CD14-positive monocyte (primary cell): ENCODE data around the gene PSMB10. TPM values are rescaled to one million over a fixed set of nuclear protein-coding genes. Genes with fewer than 3 reads are reported as not detected.

Source experiments
- DNase-seq, 3 donors: peaks; one replicate each; pipeline ENCODE4 v3.0.0-alpha.2; 2011 to 2022
- H2AFZ ChIP-seq: 2 replicates; pipeline ENCODE4 v1.6.0; 2012; ENCODE audit warnings: mild to moderate bottlenecking, low read depth, low read length, inconsistent platforms; ENCODE audit not compliant: insufficient read depth, poor library complexity, severe bottlenecking
- H3K27ac ChIP-seq, 2 donors: 1 replicate in 1 of 2; 2 replicates in 1 of 2; pipeline ENCODE4 v1.5.1; 2012 to 2013; ENCODE audit warnings: low read length in 2 of 2, control low read depth in 1 of 2, inconsistent platforms in 1 of 2, low read depth in 1 of 2, mild to moderate bottlenecking in 1 of 2
- H3K27me3 ChIP-seq, 2 donors: one replicate each; pipeline versions ENCODE4 v1.6.0 to v1.6.1; 2011 to 2013; ENCODE audit warnings: low read length in 2 of 2; ENCODE audit not compliant: control insufficient read depth in 2 of 2, insufficient read depth in 2 of 2
- H3K36me3 ChIP-seq, 2 donors: replicated peaks in 1 of 2; 1 replicate in 1 of 2; 2 replicates in 1 of 2; pipeline versions ENCODE4 v1.5.1 to v1.6.1; 2012 to 2013; ENCODE audit warnings: low read length in 2 of 2, control low read depth in 1 of 2, inconsistent platforms in 1 of 2, mild to moderate bottlenecking in 1 of 2; ENCODE audit not compliant: insufficient read depth in 2 of 2, control insufficient read depth in 1 of 2
- H3K4me1 ChIP-seq, 2 donors: 1 replicate in 1 of 2; 2 replicates in 1 of 2; pipeline versions ENCODE4 v1.5.1 to v1.6.1; 2012 to 2013; ENCODE audit warnings: low read length in 2 of 2, control low read depth in 1 of 2, inconsistent platforms in 1 of 2, mild to moderate bottlenecking in 1 of 2, moderate library complexity in 1 of 2; ENCODE audit not compliant: insufficient read depth in 2 of 2, control insufficient read depth in 1 of 2
- H3K4me2 ChIP-seq: replicated peaks from 2 replicates; pipeline ENCODE3; 2012; ENCODE audit warnings: low read length, moderate library complexity, mild to moderate bottlenecking; ENCODE audit not compliant: poor library complexity, severe bottlenecking; ENCODE audit errors: extremely low read depth
- H3K4me3 ChIP-seq, 3 experiments: fragments of 200-600 bp in 1 of 3; sonication (generic) in 1 of 3; replicated peaks in 1 of 3; 1 replicate in 2 of 3; 2 replicates in 1 of 3; pipeline ENCODE4 v1.5.1; 2011 to 2013; ENCODE audit warnings: low read length in 3 of 3, mild to moderate bottlenecking in 3 of 3, control low read depth in 2 of 3, low read depth in 2 of 3, inconsistent platforms in 1 of 3, moderate library complexity in 1 of 3
- H3K79me2 ChIP-seq: 2 replicates; pipeline ENCODE4 v1.6.0; 2012; ENCODE audit warnings: mild to moderate bottlenecking, control low read depth, inconsistent platforms, low read length, moderate library complexity; ENCODE audit not compliant: insufficient read depth
- H3K9ac ChIP-seq: 2 replicates; pipeline ENCODE4 v1.6.0; 2017; ENCODE audit warnings: low read length, mild to moderate bottlenecking; ENCODE audit not compliant: insufficient read depth, poor library complexity, severe bottlenecking
- H3K9me3 ChIP-seq, 2 donors: replicated peaks in 1 of 2; 1 replicate in 1 of 2; 2 replicates in 1 of 2; pipeline versions ENCODE4 v1.5.1 to v1.6.1; 2012 to 2013; ENCODE audit warnings: low read length in 2 of 2, control low read depth in 1 of 2; ENCODE audit not compliant: control insufficient read depth in 1 of 2, insufficient read depth in 1 of 2
- H4K20me1 ChIP-seq: 2 replicates; pipeline ENCODE4 v1.6.0; 2012; ENCODE audit warnings: mild to moderate bottlenecking, low read length, control low read depth, moderate library complexity; ENCODE audit not compliant: insufficient read depth
- H3K27ac Mint-ChIP-seq, 7 donors: one replicate each; pipeline ENCODE4 v1.8.0; 2020; ENCODE audit warnings: mild to moderate bottlenecking in 7 of 7, mixed read lengths in 7 of 7, moderate library complexity in 6 of 7, inconsistent platforms in 2 of 7
- H3K27me3 Mint-ChIP-seq, 3 donors: one replicate each; pipeline ENCODE4 v1.8.0; 2021 to 2022; ENCODE audit warnings: low read depth in 3 of 3, mild to moderate bottlenecking in 3 of 3, mixed read lengths in 3 of 3, moderate library complexity in 3 of 3, inconsistent platforms in 1 of 3
- H3K36me3 Mint-ChIP-seq, 2 donors: one replicate each; pipeline ENCODE4 v1.8.0; 2020; ENCODE audit warnings: mixed read lengths in 2 of 2, inconsistent platforms in 1 of 2, mild to moderate bottlenecking in 1 of 2
- H3K4me1 Mint-ChIP-seq: one replicate; pipeline ENCODE4 v1.8.0; 2020; ENCODE audit warnings: mild to moderate bottlenecking, mixed read lengths
- H3K4me3 Mint-ChIP-seq, 2 donors: one replicate each; pipeline ENCODE4 v1.8.0; 2020; ENCODE audit warnings: mild to moderate bottlenecking in 2 of 2, mixed read lengths in 2 of 2, moderate library complexity in 1 of 2
- H3K9me3 Mint-ChIP-seq, 7 donors: one replicate each; pipeline ENCODE4 v1.8.0; 2020 to 2022; ENCODE audit warnings: mixed read lengths in 7 of 7, mild to moderate bottlenecking in 6 of 7, moderate library complexity in 6 of 7, inconsistent platforms in 2 of 7
- CTCF ChIP-seq: fragments of 200-600 bp; IDR thresholded peaks from one replicate; pipeline ENCODE4 v1.8.0; 2022; ENCODE audit warnings: antibody characterized with exemption, mild to moderate bottlenecking
- WGBS: methylation state at CpG from one replicate; pipeline ENCODE4 v1.1.5; 2013; ENCODE audit warnings: missing lambda C conversion rate; ENCODE audit not compliant: insufficient coverage; 5-methylcytosine and 5-hydroxymethylcytosine counted together
- intact Hi-C, 2 donors: fragments of 100-400 bp; cut with micrococcal nuclease; formaldehyde crosslinking; loops; one replicate each; pipeline versions ENCODE4 v1.15.0 to v1.15.1; 2023
- polyA plus RNA-seq, 3 donors: library from polyadenylated mRNA; depleted of rRNA in 1 of 3; unstranded in 2 of 3; stranded (reverse) in 1 of 3; fragments of 300-500 nt in 2 of 3; fragments of >200 nt in 1 of 3; fragmentation: Illumina TruSeq in 2 of 3; gene quantifications; 1 replicate in 2 of 3; 2 replicates in 1 of 3; pipeline ENCODE4 v1.2.3, GENCODE V29; 2012 to 2021

PSMB10 gene
- polyA plus RNA-seq, 3 donors: 158 to 798 (median 609) TPM

DNA sequence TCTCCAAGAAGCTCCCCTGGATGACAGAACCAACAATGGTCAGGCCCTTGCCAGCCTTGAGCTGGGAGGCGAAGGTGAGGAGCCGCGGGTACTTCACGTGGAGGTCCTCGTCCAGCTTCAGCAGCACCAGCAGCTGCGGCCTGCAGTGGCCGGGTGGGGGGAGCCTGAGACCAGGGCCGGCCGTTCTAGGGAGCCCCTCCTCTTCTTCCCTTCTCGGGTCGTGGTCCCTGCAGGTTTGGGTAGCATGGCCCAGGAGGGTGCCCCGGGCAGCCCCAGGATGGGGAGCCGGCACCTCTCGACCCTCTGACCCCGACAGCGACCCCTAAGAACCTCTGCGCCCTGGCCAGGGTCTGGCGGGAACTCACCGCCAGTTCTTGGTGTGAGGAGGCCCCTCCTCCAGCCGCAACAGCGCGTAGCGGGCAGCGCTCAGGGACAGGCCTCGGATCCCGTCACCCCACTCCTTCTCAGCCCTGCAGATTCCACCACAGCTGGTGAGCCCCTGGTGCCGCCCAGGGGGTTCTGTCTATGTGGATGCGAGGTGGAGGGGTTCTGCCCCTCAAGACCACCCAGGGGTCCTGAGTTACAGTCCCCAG, 10.4 kb upstream of the PSMB10 start:
- H4K20me1 ChIP-seq: no peaks in the 10 kb centered on the region
- H3K4me3 Mint-ChIP-seq: no peak overlapping the region
- TF ChIP-seq CTCF: no peak
- no peak for DNase-seq
- H2AFZ ChIP-seq: no peak overlapping the region
- H3K4me2 ChIP-seq: no peak overlapping the region
- peaks cover 0 to 2% (median 2%) of the 10 kb centered on the region in 3 donors for H3K27me3 Mint-ChIP-seq
- H3K9me3 ChIP-seq: no peaks in the 10 kb centered on the region
- H3K27ac Mint-ChIP-seq: no peak overlapping the region
- H3K36me3 ChIP-seq: peaks cover 89 to 94% of the 10 kb centered on the region in 2 donors
- H3K9ac ChIP-seq: no peak overlapping the region
- H3K79me2 ChIP-seq: no peaks in the 10 kb centered on the region
- H3K4me1 Mint-ChIP-seq: no peaks in the 10 kb centered on the region
- intact Hi-C loops: no loop called here
- 97% methylated on average over 17 of the region's 28 CpGs for WGBS
- no peaks in the 10 kb centered on the region for H3K9me3 Mint-ChIP-seq
- H3K4me1 ChIP-seq: no peaks in the 10 kb centered on the region
- no peak overlapping the region for H3K27ac ChIP-seq
- no peaks in the 10 kb centered on the region for H3K27me3 ChIP-seq
- H3K4me3 ChIP-seq: no peak overlapping the region
- H3K36me3 Mint-ChIP-seq: peaks cover 57 to 92% of the 10 kb centered on the region in 2 donors

- H4K20me1 ChIP-seq: peaks cover 7% of the 10 kb centered on the region
- no peak overlapping the region for H3K9ac ChIP-seq
- no peaks in the 10 kb centered on the region for H3K9me3 ChIP-seq
- no peaks in the 10 kb centered on the region for H3K79me2 ChIP-seq
- no peak overlapping the region for H3K4me3 ChIP-seq
- Mint-ChIP-seq H3K27me3 (peaks cover 0 to 2% (median 2%) of the 10 kb centered on the region in 3 donors), H3K36me3 (peaks cover 54 to 89% of the 10 kb centered on the region in 2 donors), H3K27ac (no peak overlapping the region), H3K4me1 (no peaks in the 10 kb centered on the region), H3K4me3 (no peak overlapping the region), H3K9me3 (no peaks in the 10 kb centered on the region)
- H3K27me3 ChIP-seq: no peaks in the 10 kb centered on the region
- no peak overlapping the region for H2AFZ ChIP-seq
- no peak overlapping the region for H3K4me2 ChIP-seq
- peaks cover 84 to 85% of the 10 kb centered on the region in 2 donors for H3K36me3 ChIP-seq
- intact Hi-C loops: no loop called here
- 98% methylated on average over 18 of the region's 20 CpGs for WGBS
- no peak for DNase-seq
- H3K27ac ChIP-seq: no peak overlapping the region
- TF ChIP-seq CTCF: no peak
- no peaks in the 10 kb centered on the region for H3K4me1 ChIP-seq
Observed at GRCh38 chr16:67946128-67946569, 9.5 kb upstream of the PSMB10 start.
